MM.1S (cell line): Measurements from ENCODE around the gene OR8J1.

Experiments used
- EZH2 ChIP-seq: fragments of 300-600 bp; sonication (generic); optimal IDR thresholded peaks from 2 replicates; pipeline ENCODE3; 2017; ENCODE audit warnings: low read depth, mild to moderate bottlenecking, antibody characterized with exemption, low read length, mixed read lengths
- TF ChIP-seq, protein P1 (sequence below): fragments of 300-600 bp; sonication (generic); IDR thresholded peaks from 2 replicates; pipeline ENCODE4 v1.5.1; 2016; ENCODE audit warnings: antibody characterized with exemption, low read length, mixed read lengths

GRCh38 chr11:56353991-56354390 is at the start of gene OR8J1:
- TF ChIP-seq, protein P1, sequence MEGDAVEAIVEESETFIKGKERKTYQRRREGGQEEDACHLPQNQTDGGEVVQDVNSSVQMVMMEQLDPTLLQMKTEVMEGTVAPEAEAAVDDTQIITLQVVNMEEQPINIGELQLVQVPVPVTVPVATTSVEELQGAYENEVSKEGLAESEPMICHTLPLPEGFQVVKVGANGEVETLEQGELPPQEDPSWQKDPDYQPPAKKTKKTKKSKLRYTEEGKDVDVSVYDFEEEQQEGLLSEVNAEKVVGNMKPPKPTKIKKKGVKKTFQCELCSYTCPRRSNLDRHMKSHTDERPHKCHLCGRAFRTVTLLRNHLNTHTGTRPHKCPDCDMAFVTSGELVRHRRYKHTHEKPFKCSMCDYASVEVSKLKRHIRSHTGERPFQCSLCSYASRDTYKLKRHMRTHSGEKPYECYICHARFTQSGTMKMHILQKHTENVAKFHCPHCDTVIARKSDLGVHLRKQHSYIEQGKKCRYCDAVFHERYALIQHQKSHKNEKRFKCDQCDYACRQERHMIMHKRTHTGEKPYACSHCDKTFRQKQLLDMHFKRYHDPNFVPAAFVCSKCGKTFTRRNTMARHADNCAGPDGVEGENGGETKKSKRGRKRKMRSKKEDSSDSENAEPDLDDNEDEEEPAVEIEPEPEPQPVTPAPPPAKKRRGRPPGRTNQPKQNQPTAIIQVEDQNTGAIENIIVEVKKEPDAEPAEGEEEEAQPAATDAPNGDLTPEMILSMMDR, result no peak
- TF ChIP-seq EZH2, result no peak
